Astrocyte (in vitro differentiated cells and primary cell): ENCODE results near the gene DHRS7. TPM values are rescaled to one million over a fixed set of nuclear protein-coding genes. Genes with fewer than 3 reads are reported as not detected.

ENCODE experiments used
- DNase-seq: peaks from one replicate; pipeline ENCODE4 v3.0.0-alpha.2; 2010; ENCODE audit warnings: low read depth
- FAIRE-seq: peaks from 2 replicates; lab custom pipeline; 2011; peaks lifted over from hg19 to GRCh38; lab: Jason Lieb, UNC
- H2AFZ ChIP-seq: 2 replicates; pipeline ENCODE4 v1.6.0; 2012; ENCODE audit warnings: low read depth, low read length, inconsistent platforms
- H3K27ac ChIP-seq: 2 replicates; pipeline ENCODE4 v1.5.1; 2011; ENCODE audit warnings: low read depth, low read length, inconsistent platforms
- H3K27me3 ChIP-seq: 2 replicates; pipeline ENCODE4 v1.6.0; 2011; ENCODE audit warnings: low read length, inconsistent platforms; ENCODE audit not compliant: insufficient read depth
- H3K36me3 ChIP-seq: 2 replicates; pipeline ENCODE4 v1.5.1; 2011; ENCODE audit warnings: low read length, inconsistent platforms; ENCODE audit not compliant: insufficient read depth
- H3K4me1 ChIP-seq: 2 replicates; pipeline ENCODE4 v1.5.1; 2011; ENCODE audit warnings: low read length, inconsistent platforms; ENCODE audit not compliant: insufficient read depth
- H3K4me2 ChIP-seq: 2 replicates; pipeline ENCODE4 v1.6.0; 2012; ENCODE audit warnings: low read length, inconsistent platforms
- H3K4me3 ChIP-seq: 2 replicates; pipeline ENCODE4 v1.5.1; 2011; ENCODE audit warnings: low read depth, mild to moderate bottlenecking, low read length, inconsistent platforms; ENCODE audit not compliant: insufficient read depth
- H3K79me2 ChIP-seq: 2 replicates; pipeline ENCODE4 v1.6.0; 2012; ENCODE audit warnings: mild to moderate bottlenecking, low read length, inconsistent platforms; ENCODE audit not compliant: insufficient read depth
- H3K9ac ChIP-seq: 2 replicates; pipeline ENCODE4 v1.6.0; 2012; ENCODE audit warnings: mild to moderate bottlenecking, low read length, inconsistent platforms
- H3K9me3 ChIP-seq: 2 replicates; pipeline ENCODE4 v1.5.1; 2012; ENCODE audit warnings: low read depth, mild to moderate bottlenecking, low read length, inconsistent platforms; ENCODE audit not compliant: insufficient read depth
- H4K20me1 ChIP-seq: 2 replicates; pipeline ENCODE4 v1.6.0; 2012; ENCODE audit warnings: low read length, inconsistent platforms; ENCODE audit not compliant: insufficient read depth
- H3K27ac Mint-ChIP-seq: one replicate; pipeline ENCODE4 v1.8.0; 2021; ENCODE audit warnings: mild to moderate bottlenecking, mixed read lengths; ENCODE audit not compliant: unreplicated experiment
- H3K27me3 Mint-ChIP-seq: one replicate; pipeline ENCODE4 v1.8.0; 2021; ENCODE audit warnings: low read depth, mixed read lengths; ENCODE audit not compliant: unreplicated experiment
- H3K36me3 Mint-ChIP-seq: one replicate; pipeline ENCODE4 v1.8.0; 2021; ENCODE audit warnings: low read depth, mixed read lengths; ENCODE audit not compliant: unreplicated experiment
- H3K4me1 Mint-ChIP-seq: one replicate; pipeline ENCODE4 v1.8.0; 2021; ENCODE audit warnings: low read depth, mixed read lengths; ENCODE audit not compliant: unreplicated experiment
- H3K4me3 Mint-ChIP-seq: one replicate; pipeline ENCODE4 v1.8.0; 2021; ENCODE audit warnings: mild to moderate bottlenecking, moderate library complexity, mixed read lengths; ENCODE audit not compliant: unreplicated experiment
- H3K9me3 Mint-ChIP-seq: one replicate; pipeline ENCODE4 v1.8.0; 2021; ENCODE audit warnings: mild to moderate bottlenecking, mixed read lengths; ENCODE audit not compliant: unreplicated experiment
- CTCF ChIP-seq: IDR thresholded peaks from 2 replicates; pipeline ENCODE4 v1.5.1; 2011; ENCODE audit warnings: low read depth, mild to moderate bottlenecking, inconsistent platforms, low read length, moderate library complexity; ENCODE audit not compliant: insufficient read depth
- EZH2 ChIP-seq: IDR thresholded peaks from 2 replicates; pipeline ENCODE4 v1.6.1; 2012; ENCODE audit warnings: mild to moderate bottlenecking, low read length, inconsistent platforms; ENCODE audit not compliant: insufficient read depth
- total RNA-seq: library from RNA; stranded (reverse); gene quantifications from 2 replicates; pipeline ENCODE4 v1.2.1, GENCODE V29; 2021

The DHRS7 gene
- total RNA-seq, 1 donor from 2014 or later, result 62.5 TPM

GRCh38 chr14:60094306-60094897 lies 70.8 kb downstream of the DHRS7 start:
- peaks cover 74% of the 10 kb centered on the region for H3K79me2 ChIP-seq
- Mint-ChIP-seq H3K4me1 (peaks cover 19% of the 10 kb centered on the region), H3K27me3 (no peaks in the 10 kb centered on the region), H3K9me3 (no peaks in the 10 kb centered on the region), H3K4me3 (peak overlapping the region; percentile 94), H3K27ac (peak overlapping the region; percentile 84), H3K36me3 (peaks cover 12% of the 10 kb centered on the region)
- DNase-seq (peak; percentile 84), FAIRE-seq (peak; percentile 29)
- peak overlapping the region; percentile 92 for H3K4me2 ChIP-seq
- H3K36me3 ChIP-seq, result peaks cover 3% of the 10 kb centered on the region
- H3K4me1 ChIP-seq, result peaks cover 23% of the 10 kb centered on the region
- H3K9ac ChIP-seq, result peak overlapping the region; percentile 33
- peak overlapping the region; percentile 98 for H3K27ac ChIP-seq
- no peak overlapping the region for H2AFZ ChIP-seq
- H3K4me3 ChIP-seq, result peak overlapping the region; percentile 98
- H4K20me1 ChIP-seq, result peaks cover 47% of the 10 kb centered on the region
- H3K9me3 ChIP-seq, result no peaks in the 10 kb centered on the region
- TF ChIP-seq CTCF (no peak), EZH2 (no peak)
- no peaks in the 10 kb centered on the region for H3K27me3 ChIP-seq

Other genes with a start within 250 kb of the DHRS7 start
- gene LRRC9, start 245.3 kb downstream of the DHRS7 start, total RNA-seq, result 0.05 TPM in 1 of 2 replicates, not detected in the other
- gene PCNX4, start 73.5 kb downstream of the DHRS7 start, total RNA-seq, result 67.9 and 71.3 TPM in 2 replicates
- gene PPM1A, start 83.8 kb upstream of the DHRS7 start, total RNA-seq, result 46.0 and 50.3 TPM in 2 replicates